Vagina (tissue), 2 donors: ENCODE results near the gene NME1. TPM values are rescaled to one million over a fixed set of nuclear protein-coding genes. Genes with fewer than 3 reads are reported as not detected.

Experiments used
- DNase-seq, 2 donors: peaks; one replicate each; pipeline ENCODE4 v3.0.0-alpha.2; 2017; ENCODE audit errors: extremely low spot score in 2 of 2
- H3K27ac ChIP-seq: fragments of 200-600 bp; sonication (generic); one replicate; pipeline ENCODE4 v1.5.1; 2019
- H3K27me3 ChIP-seq: fragments of 200-600 bp; sonication (generic); one replicate; pipeline ENCODE4 v1.5.1; 2019
- H3K36me3 ChIP-seq, 2 donors: fragments of 200-600 bp; sonication (generic); one replicate each; pipeline ENCODE4 v1.5.1; 2017 to 2019
- H3K4me1 ChIP-seq: fragments of 200-600 bp; sonication (generic); one replicate; pipeline ENCODE4 v1.5.1; 2019
- H3K4me3 ChIP-seq, 2 donors: fragments of 200-600 bp; sonication (generic); 1 replicate in 1 of 2; 2 replicates in 1 of 2; pipeline ENCODE4 v1.5.1; 2016 to 2019
- H3K9me3 ChIP-seq: fragments of 200-600 bp; sonication (generic); one replicate; pipeline ENCODE4 v1.5.1; 2019
- POLR2A ChIP-seq, 2 donors: fragments of 450-650 bp; IDR thresholded peaks; one replicate each; pipeline ENCODE4 v1.6.1; 2017; ENCODE audit warnings: antibody characterized with exemption in 2 of 2, mild to moderate bottlenecking in 2 of 2, moderate library complexity in 2 of 2
- POLR2AphosphoS5 ChIP-seq, 2 donors: sonication (generic); formaldehyde crosslinking; IDR thresholded peaks; one replicate each; pipeline ENCODE4 v1.9.0; 2017; ENCODE audit warnings: antibody characterized with exemption in 2 of 2, mild to moderate bottlenecking in 2 of 2, low read depth in 1 of 2; ENCODE audit not compliant: insufficient read depth in 1 of 2
- intact Hi-C: fragments of 100-400 bp; cut with DNase I; formaldehyde crosslinking; loops from one replicate; pipeline ENCODE4 v1.15.1; 2023
- total RNA-seq: library from RNA; depleted of rRNA; stranded (reverse); fragments of >200 nt; gene quantifications from one replicate; pipeline ENCODE4 v1.2.3, GENCODE V29; 2016
- TF ChIP-seq, protein P1 (sequence below), 3 experiments: fragments of 450-650 bp in 2 of 3; fragments of 200-600 bp in 1 of 3; sonication (generic) in 1 of 3; IDR thresholded peaks; one replicate each; pipeline ENCODE4 v1.5.1; 2017 to 2019; ENCODE audit warnings: antibody characterized with exemption in 3 of 3, mild to moderate bottlenecking in 2 of 3, moderate library complexity in 2 of 3

Gene NME1
- total RNA-seq, 1 donor from 2014 or later, result 50.8 TPM

DNA sequence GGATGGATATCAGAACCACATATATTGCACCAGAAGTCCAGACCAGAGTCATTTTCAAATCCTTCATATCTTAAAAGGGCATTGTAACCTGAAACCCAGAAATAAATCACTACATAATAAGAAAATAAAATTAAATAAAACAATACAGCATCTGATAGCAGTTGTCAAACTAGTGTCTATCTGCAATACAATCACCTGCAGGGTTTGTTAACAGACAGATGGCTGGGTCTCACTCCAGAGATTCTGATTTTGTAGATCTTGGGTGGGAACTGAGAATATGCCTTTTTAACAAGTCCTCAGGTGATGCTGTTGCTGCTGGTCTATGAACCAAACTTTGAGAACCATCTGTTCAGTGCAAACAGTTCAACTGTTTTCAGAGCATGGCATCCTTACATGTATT lies 50.5 kb downstream of the NME1 start:
- Histone ChIP-seq H3K27me3 (no peaks in the 10 kb centered on the region), H3K27ac (no peak overlapping the region), H3K4me1 (no peaks in the 10 kb centered on the region), H3K4me3 (no peak overlapping the region), H3K36me3 (peaks cover 8 to 89% of the 10 kb centered on the region in 2 donors), H3K9me3 (no peaks in the 10 kb centered on the region)
- intact Hi-C loops, result no loop called here
- TF ChIP-seq, protein P1, sequence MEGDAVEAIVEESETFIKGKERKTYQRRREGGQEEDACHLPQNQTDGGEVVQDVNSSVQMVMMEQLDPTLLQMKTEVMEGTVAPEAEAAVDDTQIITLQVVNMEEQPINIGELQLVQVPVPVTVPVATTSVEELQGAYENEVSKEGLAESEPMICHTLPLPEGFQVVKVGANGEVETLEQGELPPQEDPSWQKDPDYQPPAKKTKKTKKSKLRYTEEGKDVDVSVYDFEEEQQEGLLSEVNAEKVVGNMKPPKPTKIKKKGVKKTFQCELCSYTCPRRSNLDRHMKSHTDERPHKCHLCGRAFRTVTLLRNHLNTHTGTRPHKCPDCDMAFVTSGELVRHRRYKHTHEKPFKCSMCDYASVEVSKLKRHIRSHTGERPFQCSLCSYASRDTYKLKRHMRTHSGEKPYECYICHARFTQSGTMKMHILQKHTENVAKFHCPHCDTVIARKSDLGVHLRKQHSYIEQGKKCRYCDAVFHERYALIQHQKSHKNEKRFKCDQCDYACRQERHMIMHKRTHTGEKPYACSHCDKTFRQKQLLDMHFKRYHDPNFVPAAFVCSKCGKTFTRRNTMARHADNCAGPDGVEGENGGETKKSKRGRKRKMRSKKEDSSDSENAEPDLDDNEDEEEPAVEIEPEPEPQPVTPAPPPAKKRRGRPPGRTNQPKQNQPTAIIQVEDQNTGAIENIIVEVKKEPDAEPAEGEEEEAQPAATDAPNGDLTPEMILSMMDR (IDR thresholded peaks at IDR 0.05), result no peak
- no peak for TF ChIP-seq POLR2AphosphoS5 (IDR thresholded peaks at IDR 0.05; ENCODE audit: insufficient read depth in 1 of 2, low read depth in 1 of 2)
- no peak for TF ChIP-seq POLR2A (IDR thresholded peaks at IDR 0.05)
- DNase-seq, result no peak

Other genes starting within 250 kb of the NME1 start
- 92.6 TPM for gene SPAG9, start 32.7 kb upstream of the NME1 start, total RNA-seq
- gene NME2, start 12.9 kb downstream of the NME1 start, total RNA-seq, result 468 TPM
- 20.1 TPM for gene MBTD1, start 106.5 kb downstream of the NME1 start, total RNA-seq
- gene UTP18, start 107.0 kb downstream of the NME1 start, total RNA-seq, result 25.3 TPM